Body of pancreas (tissue), 4 donors: ENCODE data around the gene AURKB. TPM values are rescaled to one million over a fixed set of nuclear protein-coding genes. Genes with fewer than 3 reads are reported as not detected.

Source experiments
- ATAC-seq: fragments of 150-250 bp; one replicate; pipeline ENCODE4 v1.9.1; 2016
- DNase-seq, 4 donors: peaks; one replicate each; pipeline ENCODE4 v3.0.0-alpha.2; 2019
- H3K27ac ChIP-seq, 4 donors: fragments of 200-600 bp; sonication (generic); 1 replicate in 3 of 4; 2 replicates in 1 of 4; pipeline versions ENCODE4 v1.5.1 to v1.6.1; 2016 to 2019; ENCODE audit warnings: mild to moderate bottlenecking in 1 of 4, mixed read lengths in 1 of 4, moderate library complexity in 1 of 4
- H3K27me3 ChIP-seq, 2 donors: fragments of 200-600 bp; sonication (generic); one replicate each; pipeline ENCODE4 v1.6.0; 2016; ENCODE audit warnings: mild to moderate bottlenecking in 1 of 2
- H3K36me3 ChIP-seq, 2 donors: fragments of 200-600 bp; sonication (generic); replicated peaks in 1 of 2; 2 replicates each; pipeline ENCODE4 v1.5.1; 2016; ENCODE audit warnings: low read depth in 2 of 2; ENCODE audit not compliant: insufficient read depth in 1 of 2
- H3K4me1 ChIP-seq: fragments of 200-600 bp; sonication (generic); one replicate; pipeline ENCODE4 v1.6.0; 2016
- H3K4me3 ChIP-seq, 2 donors: fragments of 200-600 bp; sonication (generic); 1 replicate in 1 of 2; 2 replicates in 1 of 2; pipeline ENCODE4 v1.5.1; 2016 to 2019
- H3K9me3 ChIP-seq, 3 donors: fragments of 200-600 bp; sonication (generic); 1 replicate in 2 of 3; 2 replicates in 1 of 3; pipeline ENCODE4 v1.5.1; 2016
- POLR2A ChIP-seq, 3 donors: fragments of 450-650 bp; IDR thresholded peaks; one replicate each; pipeline ENCODE4 v1.6.1; 2016; ENCODE audit warnings: antibody characterized with exemption in 3 of 3, mild to moderate bottlenecking in 2 of 3
- WGBS, 2 donors: methylation state at CpG; one replicate each; pipeline ENCODE4 v1.1.5; 2017; 5-methylcytosine and 5-hydroxymethylcytosine counted together
- intact Hi-C: fragments of 100-400 bp; cut with DNase I; formaldehyde crosslinking; loops from one replicate; pipeline ENCODE4 v1.15.1; 2023
- total RNA-seq, 2 donors: library from RNA; depleted of rRNA; stranded (reverse); fragments of >200 nt; gene quantifications; one replicate each; pipeline ENCODE4 v1.1.0, GENCODE V29; 2016
- TF ChIP-seq, protein P1 (sequence below), 7 experiments: fragments of 450-650 bp in 4 of 7; fragments of 200-600 bp in 3 of 7; sonication (generic) in 3 of 7; IDR thresholded peaks; one replicate each; pipeline ENCODE4 v1.5.1; 2016 to 2019; ENCODE audit warnings: antibody characterized with exemption in 7 of 7

The AURKB gene
- total RNA-seq, 2 donors from 2014 or later = not detected

- WGBS, 2 donors = 9 to 19% methylated on average over 12 of the region's 12 CpGs
- DNase-seq = peak; percentile 82 to 93 (median 86)
- ATAC-seq = peak; percentile 64
- Histone ChIP-seq H3K27me3 (no peaks in the 10 kb centered on the region), H3K4me1 (peaks cover 40% of the 10 kb centered on the region), H3K36me3 (no peaks in the 10 kb centered on the region), H3K4me3 (no peak overlapping the region), H3K27ac (peak overlapping the region; percentile 54 to 76 (median 67)), H3K9me3 (no peaks in the 10 kb centered on the region)
- TF ChIP-seq, protein P1, sequence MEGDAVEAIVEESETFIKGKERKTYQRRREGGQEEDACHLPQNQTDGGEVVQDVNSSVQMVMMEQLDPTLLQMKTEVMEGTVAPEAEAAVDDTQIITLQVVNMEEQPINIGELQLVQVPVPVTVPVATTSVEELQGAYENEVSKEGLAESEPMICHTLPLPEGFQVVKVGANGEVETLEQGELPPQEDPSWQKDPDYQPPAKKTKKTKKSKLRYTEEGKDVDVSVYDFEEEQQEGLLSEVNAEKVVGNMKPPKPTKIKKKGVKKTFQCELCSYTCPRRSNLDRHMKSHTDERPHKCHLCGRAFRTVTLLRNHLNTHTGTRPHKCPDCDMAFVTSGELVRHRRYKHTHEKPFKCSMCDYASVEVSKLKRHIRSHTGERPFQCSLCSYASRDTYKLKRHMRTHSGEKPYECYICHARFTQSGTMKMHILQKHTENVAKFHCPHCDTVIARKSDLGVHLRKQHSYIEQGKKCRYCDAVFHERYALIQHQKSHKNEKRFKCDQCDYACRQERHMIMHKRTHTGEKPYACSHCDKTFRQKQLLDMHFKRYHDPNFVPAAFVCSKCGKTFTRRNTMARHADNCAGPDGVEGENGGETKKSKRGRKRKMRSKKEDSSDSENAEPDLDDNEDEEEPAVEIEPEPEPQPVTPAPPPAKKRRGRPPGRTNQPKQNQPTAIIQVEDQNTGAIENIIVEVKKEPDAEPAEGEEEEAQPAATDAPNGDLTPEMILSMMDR (IDR thresholded peaks at IDR 0.05) = no peak
- TF ChIP-seq POLR2A (IDR thresholded peaks at IDR 0.05) = peak in 2 of 3 donors; percentile 69 to 73
- intact Hi-C loops = no loop called here
Observed at GRCh38 chr17:8192070-8192815, 18.1 kb downstream of the AURKB start.

DNA sequence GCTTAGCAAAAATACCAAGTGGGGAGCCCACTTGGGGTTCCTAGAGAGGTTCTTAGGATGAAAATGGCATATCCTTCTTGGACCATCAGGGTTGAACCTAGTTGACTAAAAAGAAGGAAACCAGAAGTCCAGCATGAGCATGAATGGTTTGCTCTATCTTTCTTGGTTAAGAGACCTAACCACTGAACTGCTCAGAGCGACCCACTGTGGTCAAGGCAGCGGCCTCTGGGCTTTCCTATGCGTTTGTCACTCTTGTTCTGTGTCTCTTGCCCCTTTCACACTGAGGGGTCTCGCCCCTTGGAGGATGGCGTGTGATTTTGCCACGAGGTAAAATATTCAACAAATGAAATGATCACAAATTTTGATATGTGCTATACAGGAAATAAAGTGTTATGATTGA is 19.9 kb downstream of the AURKB start:
- ATAC-seq (no peak), DNase-seq (no peak)
- Histone ChIP-seq H3K4me1 (peaks cover 54% of the 10 kb centered on the region), H3K4me3 (no peak overlapping the region), H3K9me3 (no peaks in the 10 kb centered on the region), H3K36me3 (no peaks in the 10 kb centered on the region), H3K27ac (peak overlapping the region in 3 of 4 donors; percentile 15 to 96 (median 96)), H3K27me3 (no peaks in the 10 kb centered on the region)
- intact Hi-C loops = no loop called here
- 31 to 45% methylated on average over 6 of the region's 6 CpGs for WGBS, 2 donors
- no peak for TF ChIP-seq POLR2A (IDR thresholded peaks at IDR 0.05)
- TF ChIP-seq, protein P1 (IDR thresholded peaks at IDR 0.05) = no peak

DNA sequence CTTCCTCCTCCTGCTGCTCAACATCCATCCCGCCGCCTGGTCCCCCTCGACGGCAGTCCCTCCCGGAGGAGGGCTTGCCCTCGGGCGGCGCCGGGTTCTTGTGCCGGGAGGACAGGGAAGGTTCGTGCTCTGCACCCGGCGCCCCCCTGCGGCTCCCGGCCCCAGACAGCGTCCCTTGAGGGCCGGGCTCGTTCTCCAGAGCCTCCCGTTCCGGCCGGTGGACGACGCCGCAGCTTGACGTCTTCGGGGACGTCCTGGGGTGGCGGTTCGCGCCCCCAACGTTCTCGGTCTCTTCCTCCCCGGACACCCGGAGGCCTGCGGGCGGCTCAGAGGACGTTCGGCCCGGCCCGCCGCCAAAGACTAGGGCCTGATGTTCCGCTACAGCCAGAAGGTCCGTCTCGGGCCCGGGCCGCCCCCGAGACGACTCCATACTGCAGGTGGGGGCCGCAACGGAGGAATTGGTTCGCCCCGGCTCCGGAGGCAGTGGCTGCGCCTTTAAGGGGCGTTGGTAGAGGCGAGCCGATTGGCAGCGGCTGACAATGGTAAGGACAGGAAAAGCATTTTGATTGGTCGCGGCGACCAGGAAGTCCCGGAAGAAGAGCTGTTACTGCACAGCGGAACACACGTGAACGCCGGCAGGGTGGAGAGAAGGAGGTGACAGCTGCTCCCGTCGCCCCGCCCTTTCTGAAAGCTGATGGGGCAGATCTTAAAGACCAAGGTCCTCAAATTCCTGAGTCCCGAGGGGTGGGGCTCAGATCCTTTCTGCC is 20.5 kb downstream of the AURKB start, which contains the start of gene BORCS6:
Gene BORCS6, minus strand, starts transcription at position 470 of the 767 bp plus-strand sequence. Its CDS starts 40 bp downstream, at position 430.
- no peaks in the 10 kb centered on the region for H3K27me3 ChIP-seq

GRCh38 chr17:8189041-8189710 is 21.2 kb downstream of the AURKB start:
- DNase-seq (peak; percentile 37 to 53 (median 44)), ATAC-seq (no peak)
- TF ChIP-seq, protein P1 (IDR thresholded peaks at IDR 0.05) = no peak
- TF ChIP-seq POLR2A (IDR thresholded peaks at IDR 0.05) = no peak
- H3K27me3 ChIP-seq = no peaks in the 10 kb centered on the region
- peak overlapping the region; percentile 58 to 75 for H3K4me3 ChIP-seq
- 2 to 4% methylated on average over 8 to 67 of the region's 67 CpGs for WGBS, 2 donors
- H3K27ac ChIP-seq = peak overlapping the region; percentile 87 to 96 (median 96)
- intact Hi-C loops = no loop called here
- H3K36me3 ChIP-seq = no peaks in the 10 kb centered on the region
- H3K4me1 ChIP-seq = peaks cover 54% of the 10 kb centered on the region
- no peaks in the 10 kb centered on the region for H3K9me3 ChIP-seq

More for the DNA sequence above, 20.5 kb downstream of the AURKB start, which contains the start of gene BORCS6:
- peak within 1 kb of the TSS; percentile 58 to 75 for H3K4me3 ChIP-seq
- DNase-seq (peak; percentile 97 to 99 (median 99)), ATAC-seq (peak; percentile 76)
- no peaks in the 10 kb centered on the region for H3K36me3 ChIP-seq
- peak; percentile 59 to 84 (median 76) for TF ChIP-seq POLR2A (IDR thresholded peaks at IDR 0.05)
- TF ChIP-seq, protein P1 (IDR thresholded peaks at IDR 0.05) = peak in 2 of 7 experiments; percentile 2 to 13
- intact Hi-C loops = no loop called here
- 0 to 1% methylated on average over 17 to 68 of the region's 70 CpGs for WGBS, 2 donors
- peak within 1 kb of the TSS; percentile 87 to 96 (median 96) for H3K27ac ChIP-seq
- no peaks in the 10 kb centered on the region for H3K9me3 ChIP-seq
- peaks cover 54% of the 10 kb centered on the region for H3K4me1 ChIP-seq
